GM10266 (cell line): ENCODE results near the gene PADI4.

Source experiments
- DNase-seq: peaks from one replicate; pipeline ENCODE4 v3.0.0; 2012; ENCODE audit errors: extremely low spot score
- TF ChIP-seq, protein P1 (sequence below): IDR thresholded peaks from 2 replicates; pipeline ENCODE4 v1.5.1; 2012; ENCODE audit warnings: mild to moderate bottlenecking, low read depth; ENCODE audit not compliant: control insufficient read depth, insufficient read depth; ENCODE audit errors: missing control alignments

PADI4 gene

GRCh38 chr1:17305576-17306095 is 2.4 kb upstream of the PADI4 start:
- TF ChIP-seq, protein P1, sequence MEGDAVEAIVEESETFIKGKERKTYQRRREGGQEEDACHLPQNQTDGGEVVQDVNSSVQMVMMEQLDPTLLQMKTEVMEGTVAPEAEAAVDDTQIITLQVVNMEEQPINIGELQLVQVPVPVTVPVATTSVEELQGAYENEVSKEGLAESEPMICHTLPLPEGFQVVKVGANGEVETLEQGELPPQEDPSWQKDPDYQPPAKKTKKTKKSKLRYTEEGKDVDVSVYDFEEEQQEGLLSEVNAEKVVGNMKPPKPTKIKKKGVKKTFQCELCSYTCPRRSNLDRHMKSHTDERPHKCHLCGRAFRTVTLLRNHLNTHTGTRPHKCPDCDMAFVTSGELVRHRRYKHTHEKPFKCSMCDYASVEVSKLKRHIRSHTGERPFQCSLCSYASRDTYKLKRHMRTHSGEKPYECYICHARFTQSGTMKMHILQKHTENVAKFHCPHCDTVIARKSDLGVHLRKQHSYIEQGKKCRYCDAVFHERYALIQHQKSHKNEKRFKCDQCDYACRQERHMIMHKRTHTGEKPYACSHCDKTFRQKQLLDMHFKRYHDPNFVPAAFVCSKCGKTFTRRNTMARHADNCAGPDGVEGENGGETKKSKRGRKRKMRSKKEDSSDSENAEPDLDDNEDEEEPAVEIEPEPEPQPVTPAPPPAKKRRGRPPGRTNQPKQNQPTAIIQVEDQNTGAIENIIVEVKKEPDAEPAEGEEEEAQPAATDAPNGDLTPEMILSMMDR = no peak

DNA sequence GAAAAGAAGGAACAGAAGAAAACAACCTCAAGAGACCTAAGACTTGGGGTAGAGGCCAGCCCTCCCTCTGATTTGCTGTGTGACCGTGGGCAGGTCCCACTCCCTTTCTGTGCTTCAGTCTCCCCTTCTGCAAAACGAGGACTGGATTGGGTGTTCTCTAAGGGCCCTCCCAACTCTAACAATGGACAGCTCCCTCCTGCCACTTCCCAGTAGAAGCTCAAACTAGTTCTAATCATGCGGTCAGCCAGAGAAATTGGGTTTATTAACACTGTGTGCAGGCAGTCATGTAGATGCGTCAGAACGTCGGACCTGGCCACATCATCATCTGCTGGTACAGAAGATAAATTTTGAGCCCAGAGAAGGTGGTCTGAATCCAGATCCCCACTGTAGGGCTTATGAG is 1.6 kb upstream of the PADI4 start:
- TF ChIP-seq, protein P1 = no peak
- no peak for DNase-seq

More at GRCh38 chr1:17305576-17306095, 2.4 kb upstream of the PADI4 start:
- no peak for DNase-seq

GRCh38 chr1:17306921-17307320 is 1.1 kb upstream of the PADI4 start:
- DNase-seq = no peak
- TF ChIP-seq, protein P1 = no peak

DNA sequence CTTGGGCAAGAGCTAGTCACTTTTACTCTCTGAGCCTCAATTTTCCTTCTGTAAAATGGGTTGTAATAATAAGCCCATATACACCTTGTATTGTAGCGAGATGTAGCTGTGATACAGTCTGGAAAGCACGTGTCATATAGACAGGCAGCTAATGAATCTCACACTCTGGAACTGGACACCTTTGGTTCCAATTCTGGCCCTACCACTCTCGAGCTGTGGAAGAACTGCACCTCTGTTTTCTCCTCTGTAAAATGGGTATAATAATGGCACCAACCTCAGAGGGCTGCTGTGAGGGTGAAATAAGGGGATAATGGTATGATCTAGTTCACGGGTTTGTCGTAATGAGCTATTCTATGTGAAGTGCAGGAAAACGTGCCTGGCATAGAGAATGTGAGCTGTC is 668 bp upstream of the PADI4 start:
- TF ChIP-seq, protein P1 = no peak
- no peak for DNase-seq

- TF ChIP-seq, protein P1 = no peak
Observed at GRCh38 chr1:17308593-17308992, 596 bp downstream of the PADI4 start.

GRCh38 chr1:17309426-17310067 is 1.6 kb downstream of the PADI4 start:
- TF ChIP-seq, protein P1 = no peak
- no peak for DNase-seq

More at GRCh38 chr1:17308593-17308992, 596 bp downstream of the PADI4 start:
- no peak for DNase-seq

GRCh38 chr1:17310068-17310640 is 2.2 kb downstream of the PADI4 start:
- no peak for DNase-seq

More at GRCh38 chr1:17310068-17310640, 2.2 kb downstream of the PADI4 start:
- TF ChIP-seq, protein P1 = no peak
